Renal cortex interstitium (tissue), 11 donors: ENCODE data around the gene PRDX5. TPM values are rescaled to one million over a fixed set of nuclear protein-coding genes. Genes with fewer than 3 reads are reported as not detected.
A peak's percentile ranks its signal among the peaks of the same experiment; 100 is the strongest.

Experiments
- DNase-seq, 11 donors: peaks; one replicate each; pipeline ENCODE4 v3.0.0-alpha.2; 2013; ENCODE audit warnings: low read depth in 9 of 11, low spot score in 4 of 11; ENCODE audit errors: extremely low read depth in 1 of 11
- polyA plus RNA-seq, 3 donors: library from polyadenylated mRNA; unstranded; fragments of 120-200 nt; gene quantifications; one replicate each; pipeline ENCODE4 v1.2.1, GENCODE V29; 2013; ENCODE audit not compliant: insufficient read length in 3 of 3

The PRDX5 gene
- polyA plus RNA-seq, 3 donors, result 161 to 233 (median 207) TPM

GRCh38 chr11:64284962-64285884 lies 32.7 kb upstream of the PRDX5 start, which contains the start of gene GPR137:
GPR137 (plus strand) TSS chr11:64285848; CDS start chr11:64286525, 677 bp downstream.
- DNase-seq, result peak in 7 of 11 donors; percentile 74 to 83 (median 81)

DNA sequence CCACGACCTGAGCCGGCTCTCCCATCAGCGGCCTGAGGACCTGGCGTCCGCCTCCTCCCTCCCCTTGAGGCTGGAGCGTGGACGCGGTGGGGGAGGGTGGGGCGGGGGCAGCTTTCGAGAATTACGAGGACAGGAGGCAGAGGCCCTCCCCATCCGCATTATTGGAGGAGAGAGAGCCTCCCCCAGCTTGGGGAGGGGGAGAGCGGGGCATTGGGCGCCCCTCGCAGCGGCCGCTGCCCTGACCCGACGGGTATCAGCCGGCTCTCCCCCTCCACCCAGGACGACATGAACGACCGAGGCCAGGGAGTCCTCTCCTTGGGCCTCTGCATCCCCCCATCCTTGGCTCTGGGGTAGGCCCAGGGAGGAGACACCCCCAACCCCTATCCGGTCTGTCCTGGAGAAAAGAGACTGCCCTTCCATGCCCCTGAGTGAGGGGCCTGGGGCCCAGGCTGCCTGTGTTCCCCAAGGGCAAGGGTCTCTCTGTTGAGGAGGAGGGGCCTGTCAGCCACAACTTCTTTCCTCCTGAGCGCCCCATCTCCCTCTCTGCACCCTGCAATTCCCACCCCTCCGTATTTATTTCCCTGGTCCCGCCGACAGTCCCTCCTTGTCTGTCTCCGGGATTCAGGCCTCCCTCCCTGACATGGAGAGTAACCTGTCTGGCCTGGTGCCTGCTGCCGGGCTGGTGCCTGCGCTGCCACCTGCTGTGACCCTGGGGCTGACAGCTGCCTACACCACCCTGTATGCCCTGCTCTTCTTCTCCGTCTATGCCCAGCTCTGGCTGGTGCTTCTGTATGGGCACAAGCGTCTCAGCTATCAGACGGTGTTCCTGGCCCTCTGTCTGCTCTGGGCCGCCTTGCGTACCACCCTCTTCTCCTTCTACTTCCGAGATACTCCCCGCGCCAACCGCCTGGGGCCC lies 31.8 kb upstream of the PRDX5 start:
- no peak for DNase-seq

- DNase-seq, result no peak
These were observed 31.1 kb upstream of the PRDX5 start for GRCh38 chr11:64286801-64287159.

DNA sequence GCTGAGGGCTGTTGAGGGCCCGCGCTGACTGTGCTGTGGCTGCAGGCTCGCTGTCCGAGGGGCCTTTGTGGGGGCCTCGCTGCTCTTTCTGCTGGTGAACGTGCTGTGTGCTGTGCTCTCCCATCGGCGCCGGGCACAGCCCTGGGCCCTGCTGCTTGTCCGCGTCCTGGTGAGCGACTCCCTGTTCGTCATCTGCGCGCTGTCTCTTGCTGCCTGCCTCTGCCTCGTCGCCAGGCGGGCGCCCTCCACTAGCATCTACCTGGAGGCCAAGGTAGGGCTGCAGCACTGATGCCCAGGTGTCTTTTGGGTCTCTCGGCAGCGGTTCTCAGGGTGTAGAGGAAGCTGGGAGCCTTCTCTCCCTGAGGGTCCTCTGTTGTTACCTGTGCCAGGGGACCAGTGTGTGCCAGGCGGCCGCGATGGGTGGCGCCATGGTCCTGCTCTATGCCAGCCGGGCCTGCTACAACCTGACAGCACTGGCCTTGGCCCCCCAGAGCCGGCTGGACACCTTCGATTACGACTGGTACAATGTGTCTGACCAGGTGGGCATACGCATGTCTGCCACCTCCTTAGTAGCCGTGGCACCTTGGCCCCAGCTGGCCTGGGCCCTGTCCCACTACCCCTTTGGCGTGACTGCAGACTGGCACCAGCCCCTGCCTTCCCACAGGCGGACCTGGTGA lies 30.1 kb upstream of the PRDX5 start:
- DNase-seq, result no peak

GRCh38 chr11:64288353-64288750 lies 29.6 kb upstream of the PRDX5 start:
- no peak for DNase-seq

GRCh38 chr11:64289002-64289564 lies 28.8 kb upstream of the PRDX5 start:
- DNase-seq, result no peak

- DNase-seq, result no peak
These were observed 27.3 kb upstream of the PRDX5 start for GRCh38 chr11:64290352-64291261.

- no peak for DNase-seq
These were observed 26.6 kb upstream of the PRDX5 start, which contains the start of gene KCNK4 for GRCh38 chr11:64291262-64291751. KCNK4 (plus strand) TSS chr11:64291302; CDS start chr11:64293019, 1,717 bp downstream.

DNA sequence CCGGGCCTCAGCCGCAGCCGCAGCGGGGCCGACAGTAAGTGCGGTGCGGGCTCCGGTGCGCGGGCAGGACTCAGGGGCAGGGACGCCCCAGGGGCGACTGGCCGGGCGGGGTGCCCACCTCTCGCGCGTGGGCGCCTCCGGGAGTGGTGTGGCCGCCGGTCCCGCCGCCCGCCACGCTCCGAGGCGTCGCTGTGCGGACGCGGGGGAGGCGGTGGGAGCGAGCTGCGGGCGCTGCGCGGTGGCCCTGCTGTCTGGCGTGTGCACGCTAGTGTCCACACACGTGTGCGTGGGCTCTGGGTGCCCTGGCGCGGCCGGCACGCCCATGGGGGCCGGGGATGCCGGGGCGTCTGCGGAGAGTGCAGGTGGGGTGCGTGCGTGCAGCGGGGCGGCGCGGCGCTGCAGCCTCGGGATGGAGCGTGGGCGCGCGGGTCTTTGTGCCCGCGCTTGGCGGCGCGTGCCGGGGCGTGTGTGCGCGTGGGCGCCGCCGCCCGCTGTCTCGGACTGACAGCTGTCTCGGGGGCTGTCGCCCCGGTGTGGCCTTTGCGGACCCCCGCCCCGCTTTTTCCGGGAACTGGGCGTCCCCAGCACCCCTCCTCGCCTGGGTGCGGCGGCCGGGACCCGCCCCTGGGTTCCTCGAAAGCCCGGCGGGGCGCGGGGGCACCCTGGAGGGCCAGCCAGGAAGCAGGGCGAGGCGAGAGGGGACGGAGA lies 26.0 kb upstream of the PRDX5 start:
- DNase-seq, result no peak

GRCh38 chr11:64292460-64293254 lies 25.3 kb upstream of the PRDX5 start:
- DNase-seq, result no peak

DNA sequence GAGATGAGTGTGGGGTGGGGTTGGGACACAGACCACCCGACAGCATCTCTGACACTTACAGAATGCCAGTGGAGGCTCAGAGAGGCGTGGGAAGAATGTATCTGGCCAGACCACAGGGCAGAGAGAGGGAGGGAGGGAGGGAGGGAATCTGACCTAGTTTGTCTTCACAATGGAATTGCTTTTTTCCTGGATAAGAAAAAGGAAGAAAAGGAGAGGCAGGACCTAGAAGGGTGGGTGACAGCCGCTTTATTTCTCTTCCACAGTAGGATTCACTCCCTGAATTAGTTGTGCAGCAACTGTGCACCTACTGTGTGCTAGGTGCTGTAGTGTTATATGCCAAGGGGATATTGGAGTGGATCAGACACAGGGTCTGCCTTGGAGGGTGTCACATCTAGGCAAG lies 23.1 kb upstream of the PRDX5 start:
- no peak for DNase-seq

DNA sequence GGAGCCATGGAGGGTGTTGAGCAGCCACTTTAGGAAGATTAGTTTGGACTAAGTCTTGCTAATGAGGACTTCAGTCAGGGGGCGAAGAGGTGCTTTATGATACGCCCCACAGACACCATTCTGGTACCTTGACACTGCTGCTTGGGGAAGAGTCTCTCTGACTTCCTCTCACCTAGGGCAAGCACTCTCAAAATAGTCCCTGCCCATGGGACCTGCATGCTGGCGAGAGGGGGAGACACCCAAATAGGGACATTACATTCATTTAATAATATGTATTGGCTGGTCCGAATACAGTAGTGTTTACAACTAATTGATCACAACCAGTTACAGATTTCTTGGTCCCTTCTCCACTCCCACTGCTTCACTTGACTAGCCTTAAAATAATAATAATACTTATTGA lies 22.2 kb upstream of the PRDX5 start:
- DNase-seq, result no peak

DNA sequence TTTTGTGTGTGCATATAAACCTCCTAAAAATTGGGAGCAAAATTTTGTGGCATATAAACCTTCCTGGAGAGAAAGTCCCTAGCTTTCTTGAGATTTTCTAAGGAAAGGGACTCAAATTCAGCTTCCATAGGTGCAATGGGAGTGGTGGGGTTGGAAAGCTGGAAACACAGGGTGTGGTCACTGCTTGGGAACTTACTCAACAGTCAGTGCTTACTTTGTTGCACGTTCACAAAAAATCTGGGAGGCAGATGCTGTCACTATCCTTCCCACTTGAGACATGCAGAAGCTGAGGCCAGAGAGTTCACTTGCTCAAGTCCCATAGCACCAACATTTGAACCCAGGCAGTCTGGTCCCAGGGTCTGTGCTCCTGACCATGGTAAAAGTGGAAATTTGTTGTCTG lies 21.7 kb upstream of the PRDX5 start:
- DNase-seq, result no peak

DNA sequence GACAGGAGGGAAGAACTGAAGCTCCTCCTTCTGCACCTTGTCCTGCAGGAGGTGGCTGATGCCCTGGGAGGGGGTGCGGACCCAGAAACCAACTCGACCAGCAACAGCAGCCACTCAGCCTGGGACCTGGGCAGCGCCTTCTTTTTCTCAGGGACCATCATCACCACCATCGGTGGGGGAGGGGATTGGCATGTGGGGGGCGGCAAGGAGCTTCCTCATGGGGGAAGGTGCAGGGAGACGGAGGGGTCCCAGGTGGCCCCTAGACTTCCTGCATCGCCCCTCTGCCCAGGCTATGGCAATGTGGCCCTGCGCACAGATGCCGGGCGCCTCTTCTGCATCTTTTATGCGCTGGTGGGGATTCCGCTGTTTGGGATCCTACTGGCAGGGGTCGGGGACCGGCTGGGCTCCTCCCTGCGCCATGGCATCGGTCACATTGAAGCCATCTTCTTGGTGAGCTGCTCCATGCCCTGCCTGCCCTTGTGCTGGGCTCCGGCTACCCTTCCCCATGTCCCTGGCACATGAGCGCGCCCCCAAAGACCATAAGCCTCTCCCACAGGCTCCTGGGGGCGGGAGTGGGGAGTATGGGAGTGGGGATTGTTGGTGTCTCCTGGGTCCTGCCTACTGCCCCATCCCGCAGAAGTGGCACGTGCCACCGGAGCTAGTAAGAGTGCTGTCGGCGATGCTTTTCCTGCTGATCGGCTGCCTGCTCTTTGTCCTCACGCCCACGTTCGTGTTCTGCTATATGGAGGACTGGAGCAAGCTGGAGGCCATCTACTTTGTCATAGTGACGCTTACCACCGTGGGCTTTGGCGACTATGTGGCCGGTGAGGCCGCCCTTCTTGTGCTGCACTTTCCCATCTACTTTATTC lies 20.9 kb upstream of the PRDX5 start:
- DNase-seq, result no peak

GRCh38 chr11:64297699-64298358 lies 20.1 kb upstream of the PRDX5 start:
- DNase-seq, result no peak
